Hepatocyte (in vitro differentiated cells): Measurements from ENCODE around the gene SIRT7. TPM values are rescaled to one million over a fixed set of nuclear protein-coding genes. Genes with fewer than 3 reads are reported as not detected.

ENCODE experiments used
- DNase-seq: peaks from one replicate; pipeline ENCODE4 v3.0.0-alpha.2; 2016; ENCODE audit warnings: low spot score
- H2AFZ ChIP-seq: fragments of 200-600 bp; sonication (generic); 2 replicates; pipeline ENCODE4 v1.6.0; 2016; ENCODE audit warnings: antibody characterized with exemption, mild to moderate bottlenecking
- H3K27ac ChIP-seq: fragments of 200-600 bp; sonication (generic); 2 replicates; pipeline ENCODE4 v1.5.1; 2016; ENCODE audit warnings: mild to moderate bottlenecking
- H3K27me3 ChIP-seq: fragments of 200-600 bp; sonication (generic); 2 replicates; pipeline ENCODE4 v1.6.1; 2016
- H3K36me3 ChIP-seq: fragments of 200-600 bp; sonication (generic); replicated peaks from 2 replicates; pipeline ENCODE4 v1.5.1; 2016; ENCODE audit warnings: low read depth; ENCODE audit not compliant: insufficient read depth
- H3K4me1 ChIP-seq: fragments of 200-600 bp; sonication (generic); 2 replicates; pipeline ENCODE4 v1.5.1; 2016; ENCODE audit warnings: mild to moderate bottlenecking, moderate library complexity; ENCODE audit not compliant: insufficient read depth
- H3K4me2 ChIP-seq: fragments of 200-600 bp; sonication (generic); 2 replicates; pipeline ENCODE4 v1.6.0; 2016
- H3K4me3 ChIP-seq: fragments of 200-600 bp; sonication (generic); 2 replicates; pipeline ENCODE4 v1.5.1; 2016; ENCODE audit warnings: mild to moderate bottlenecking
- H3K79me2 ChIP-seq: fragments of 200-600 bp; sonication (generic); 2 replicates; pipeline ENCODE4 v1.6.0; 2017; ENCODE audit warnings: mild to moderate bottlenecking
- H3K9me2 ChIP-seq: fragments of 200-600 bp; sonication (generic); replicated peaks from 2 replicates; pipeline ENCODE4 v1.6.0; 2017; ENCODE audit warnings: mild to moderate bottlenecking; ENCODE audit not compliant: insufficient read depth
- H3K9me3 ChIP-seq: fragments of 200-600 bp; sonication (generic); 2 replicates; pipeline ENCODE4 v1.5.1; 2016; ENCODE audit warnings: low read depth, mild to moderate bottlenecking
- H4K20me1 ChIP-seq: fragments of 200-600 bp; sonication (generic); 2 replicates; pipeline ENCODE4 v1.6.0; 2016; ENCODE audit warnings: mild to moderate bottlenecking; ENCODE audit not compliant: insufficient read depth, poor library complexity, severe bottlenecking
- CTCF ChIP-seq: fragments of 200-600 bp; sonication (generic); IDR thresholded peaks from 2 replicates; pipeline ENCODE4 v1.5.1; 2016; ENCODE audit warnings: antibody characterized with exemption, mild to moderate bottlenecking; ENCODE audit not compliant: poor library complexity
- EZH2 ChIP-seq: fragments of 200-600 bp; sonication (generic); IDR thresholded peaks from 2 replicates; pipeline ENCODE4 v1.6.1; 2016; ENCODE audit warnings: antibody characterized with exemption, mild to moderate bottlenecking, borderline replicate concordance
- EZH2phosphoT487 ChIP-seq: fragments of 200-600 bp; sonication (generic); IDR thresholded peaks from one replicate; pipeline ENCODE4 v1.6.1; 2018; ENCODE audit warnings: antibody characterized with exemption, mild to moderate bottlenecking, low read depth, moderate library complexity; ENCODE audit not compliant: unreplicated experiment, severe bottlenecking
- WGBS: methylation state at CpG from one replicate; pipeline ENCODE4 v1.1.6; 2016; ENCODE audit warnings: low lambda C conversion rate; ENCODE audit errors: missing lambda C conversion rate; 5-methylcytosine and 5-hydroxymethylcytosine counted together
- polyA plus RNA-seq: library from polyadenylated mRNA; unstranded; fragments of >200 nt; fragmentation: Nextera tagmentation; extraction: Ambion mirVana; gene quantifications from 2 replicates; pipeline ENCODE4 v1.2.1, GENCODE V29; 2016
- total RNA-seq: library from RNA; depleted of rRNA; stranded (reverse); fragments of >200 nt; gene quantifications from 2 replicates; pipeline ENCODE4 v1.2.3, GENCODE V29; 2014

SIRT7 gene
- total and polyA plus RNA-seq, 2 experiments from 2014 or later: 16.5 to 35.2 TPM

DNA sequence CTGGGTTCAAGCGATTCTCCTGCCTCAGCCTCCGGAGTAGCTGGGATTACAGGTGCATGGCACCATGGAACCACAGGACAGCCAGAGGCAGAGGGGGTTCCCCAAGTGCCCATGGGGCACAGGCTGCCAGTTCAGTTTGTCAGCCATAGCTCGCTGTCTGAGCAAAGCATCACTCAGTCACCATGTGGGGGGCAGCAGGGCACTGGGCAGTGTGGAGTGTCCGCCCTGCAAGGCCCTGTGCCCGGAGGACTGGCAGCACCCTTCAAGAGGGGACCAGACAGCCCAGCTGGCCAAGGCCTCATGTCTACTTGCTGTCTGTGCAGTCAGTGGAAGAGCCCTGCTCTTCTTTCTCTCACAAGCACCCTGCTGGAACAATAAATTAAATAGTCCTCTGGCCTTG, 33.0 kb downstream of the SIRT7 start:
- no peaks in the 10 kb centered on the region for H3K27me3 ChIP-seq
- H3K79me2 ChIP-seq: peaks cover 29% of the 10 kb centered on the region
- H3K4me3 ChIP-seq: no peak overlapping the region
- no peak for DNase-seq
- no peak for TF ChIP-seq CTCF
- TF ChIP-seq EZH2: no peak
- no peak for TF ChIP-seq EZH2phosphoT487
- H3K4me1 ChIP-seq: peaks cover under 1% of the 10 kb centered on the region
- H4K20me1 ChIP-seq: no peaks in the 10 kb centered on the region
- no peak overlapping the region for H2AFZ ChIP-seq
- H3K36me3 ChIP-seq: peaks cover under 1% of the 10 kb centered on the region
- H3K9me2 ChIP-seq: no peaks in the 10 kb centered on the region
- no peak overlapping the region for H3K27ac ChIP-seq
- no peaks in the 10 kb centered on the region for H3K9me3 ChIP-seq
- 99% methylated on average over 5 of the region's 5 CpGs for WGBS
- no peak overlapping the region for H3K4me2 ChIP-seq

DNA sequence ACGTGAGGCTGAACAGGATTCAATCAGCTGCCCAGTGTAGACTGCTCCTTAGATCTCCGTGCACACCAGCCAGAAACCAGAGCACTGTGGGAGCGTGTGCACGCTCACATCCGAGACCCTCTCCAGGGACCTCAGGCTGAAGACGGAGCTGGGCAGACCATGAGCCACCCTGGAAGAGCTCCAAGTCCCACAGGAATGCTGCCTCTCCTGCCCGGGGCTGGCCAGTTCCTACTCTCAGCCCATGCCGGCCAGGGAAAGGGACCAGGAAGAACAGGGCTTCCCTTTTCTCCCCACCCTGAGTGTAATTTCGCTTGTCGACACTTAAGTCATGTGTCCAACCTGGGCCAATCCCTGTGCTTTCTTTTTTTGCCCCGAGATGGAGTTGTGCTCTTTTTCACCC, 33.5 kb downstream of the SIRT7 start:
- 95% methylated on average over 11 of the region's 11 CpGs for WGBS
- H4K20me1 ChIP-seq: no peaks in the 10 kb centered on the region
- no peak overlapping the region for H3K4me2 ChIP-seq
- no peak overlapping the region for H3K27ac ChIP-seq
- no peak for DNase-seq
- no peaks in the 10 kb centered on the region for H3K4me1 ChIP-seq
- H3K9me2 ChIP-seq: no peaks in the 10 kb centered on the region
- no peak overlapping the region for H3K4me3 ChIP-seq
- H3K79me2 ChIP-seq: peaks cover 24% of the 10 kb centered on the region
- no peak overlapping the region for H2AFZ ChIP-seq
- H3K9me3 ChIP-seq: no peaks in the 10 kb centered on the region
- H3K36me3 ChIP-seq: peaks cover 5% of the 10 kb centered on the region
- H3K27me3 ChIP-seq: no peaks in the 10 kb centered on the region
- TF ChIP-seq CTCF: no peak
- TF ChIP-seq EZH2phosphoT487: no peak
- no peak for TF ChIP-seq EZH2

DNA sequence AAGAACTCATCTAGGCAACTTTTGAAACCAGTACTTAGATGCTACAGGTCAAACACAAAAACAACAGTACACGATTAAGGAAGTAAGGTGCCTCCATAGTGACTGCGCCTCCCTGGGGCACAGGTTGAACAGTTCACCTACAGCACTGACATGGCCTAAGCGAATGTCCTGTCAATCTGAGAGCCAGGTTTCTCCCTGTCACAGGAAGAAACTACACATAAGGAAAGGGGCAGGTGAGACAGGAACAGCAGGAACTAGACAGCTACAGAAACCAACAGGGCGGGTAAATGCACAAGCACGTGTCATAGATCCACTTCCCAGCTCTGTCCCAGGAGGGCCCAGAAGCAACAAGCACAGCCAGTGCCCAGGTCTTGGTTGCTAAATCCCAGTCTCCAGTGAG, 38.9 kb downstream of the SIRT7 start:
- 93% methylated on average over 5 of the region's 5 CpGs for WGBS
- no peak for DNase-seq
- Histone ChIP-seq H4K20me1 (no peaks in the 10 kb centered on the region), H3K27me3 (no peaks in the 10 kb centered on the region), H3K4me1 (no peaks in the 10 kb centered on the region), H3K4me3 (no peak overlapping the region), H3K36me3 (peaks cover 7% of the 10 kb centered on the region), H3K9me2 (no peaks in the 10 kb centered on the region), H2AFZ (no peak overlapping the region), H3K27ac (no peak overlapping the region), H3K4me2 (no peak overlapping the region), H3K9me3 (no peaks in the 10 kb centered on the region), H3K79me2 (no peaks in the 10 kb centered on the region)
- no peak for TF ChIP-seq EZH2
- no peak for TF ChIP-seq CTCF
- no peak for TF ChIP-seq EZH2phosphoT487

GRCh38 chr17:81878294-81878693, 39.7 kb downstream of the SIRT7 start:
- TF ChIP-seq EZH2phosphoT487 (no peak), CTCF (no peak), EZH2 (no peak)
- Histone ChIP-seq H3K9me2 (no peaks in the 10 kb centered on the region), H3K4me3 (no peak overlapping the region), H2AFZ (no peak overlapping the region), H3K4me1 (no peaks in the 10 kb centered on the region), H3K36me3 (peaks cover 7% of the 10 kb centered on the region), H3K9me3 (no peaks in the 10 kb centered on the region), H3K27me3 (no peaks in the 10 kb centered on the region), H3K79me2 (peaks cover 3% of the 10 kb centered on the region), H4K20me1 (no peaks in the 10 kb centered on the region), H3K4me2 (no peak overlapping the region), H3K27ac (no peak overlapping the region)
- no peak for DNase-seq
- WGBS: 96% methylated on average over 3 of the region's 3 CpGs
